ENCODE measurements around the gene ETV6.

Gene ETV6

GRCh38 chr12:11746940-11747716 lies 97.7 kb downstream of the ETV6 start:
- Histone ChIP-seq H3K4me1 (ENCODE audit: control insufficient read depth, insufficient read depth, low read length) (peaks cover 4% of the 10 kb centered on the region), H3K4me3 (ENCODE audit: low read length) (no peak overlapping the region), H3K9me3 (replicated peaks; ENCODE audit: low read length) (no peaks in the 10 kb centered on the region), H3K9ac (ENCODE audit: low read depth, low read length) (no peak overlapping the region), H3K36me3 (ENCODE audit: insufficient read depth, low read length) (no peaks in the 10 kb centered on the region), H3K4me2 (ENCODE audit: low read length) (no peak overlapping the region), H3K27me3 (ENCODE audit: control insufficient read depth, insufficient read depth, low read length) (no peaks in the 10 kb centered on the region)

DNA sequence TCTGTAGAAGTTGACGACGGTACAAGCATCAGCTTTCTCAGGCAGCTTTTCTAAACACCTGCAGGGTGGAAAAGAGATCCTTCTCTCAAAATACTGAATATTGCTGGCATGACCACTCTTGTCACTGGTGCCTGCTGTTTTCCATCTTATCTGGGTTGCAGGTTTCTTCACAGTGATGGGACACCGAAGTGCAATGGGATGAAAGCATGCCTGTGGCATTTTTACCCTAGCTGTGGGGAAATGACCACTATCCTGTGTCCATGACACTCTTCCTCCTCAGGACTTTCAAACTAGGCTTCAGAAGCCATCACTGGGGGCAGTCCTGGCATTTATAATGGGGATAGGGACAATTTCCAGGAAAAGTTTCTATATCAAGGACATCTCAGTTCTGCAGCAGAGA lies 98.5 kb downstream of the ETV6 start:
- H3K27me3 ChIP-seq (ENCODE audit: control insufficient read depth, insufficient read depth, low read length) = no peaks in the 10 kb centered on the region
- peaks cover 4% of the 10 kb centered on the region for H3K4me1 ChIP-seq (ENCODE audit: control insufficient read depth, insufficient read depth, low read length)
- no peak overlapping the region for H3K4me2 ChIP-seq (ENCODE audit: low read length)
- H3K9me3 ChIP-seq (replicated peaks; ENCODE audit: low read length) = no peaks in the 10 kb centered on the region
- no peak overlapping the region for H3K9ac ChIP-seq (ENCODE audit: low read depth, low read length)
- H3K4me3 ChIP-seq (ENCODE audit: low read length) = no peak overlapping the region
- H3K36me3 ChIP-seq (ENCODE audit: insufficient read depth, low read length) = no peaks in the 10 kb centered on the region

DNA sequence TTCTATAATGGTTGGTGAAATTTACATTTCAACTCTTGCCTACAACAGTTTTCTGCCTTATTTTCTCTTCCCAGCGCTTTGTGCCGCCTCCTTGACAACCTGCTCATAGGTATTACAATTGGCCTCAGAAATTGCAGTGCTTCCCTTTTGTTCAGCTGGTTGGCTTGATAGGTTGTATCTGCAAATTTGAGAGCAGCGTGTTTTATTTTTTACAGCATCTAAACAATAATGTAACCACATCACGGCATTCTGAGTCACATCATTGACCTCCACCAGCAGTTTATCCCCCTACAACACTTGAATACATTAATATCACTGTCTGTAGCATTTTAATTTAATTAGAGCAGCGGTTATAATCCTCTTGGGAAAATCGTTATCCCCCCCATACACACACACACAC lies 99.4 kb downstream of the ETV6 start:
- Histone ChIP-seq H3K36me3 (ENCODE audit: insufficient read depth, low read length) (no peaks in the 10 kb centered on the region), H3K4me2 (ENCODE audit: low read length) (no peak overlapping the region), H3K9ac (ENCODE audit: low read depth, low read length) (no peak overlapping the region), H3K4me3 (ENCODE audit: low read length) (no peak overlapping the region), H3K9me3 (replicated peaks; ENCODE audit: low read length) (no peaks in the 10 kb centered on the region), H3K27me3 (ENCODE audit: control insufficient read depth, insufficient read depth, low read length) (no peaks in the 10 kb centered on the region), H3K4me1 (ENCODE audit: control insufficient read depth, insufficient read depth, low read length) (peaks cover 4% of the 10 kb centered on the region)

GRCh38 chr12:11749943-11750690 lies 100.6 kb downstream of the ETV6 start:
- Histone ChIP-seq H3K27me3 (ENCODE audit: control insufficient read depth, insufficient read depth, low read length) (no peaks in the 10 kb centered on the region), H3K4me3 (ENCODE audit: low read length) (no peak overlapping the region), H3K4me1 (ENCODE audit: control insufficient read depth, insufficient read depth, low read length) (peaks cover 4% of the 10 kb centered on the region), H3K4me2 (ENCODE audit: low read length) (no peak overlapping the region), H3K9me3 (replicated peaks; ENCODE audit: low read length) (no peaks in the 10 kb centered on the region), H3K36me3 (ENCODE audit: insufficient read depth, low read length) (no peaks in the 10 kb centered on the region), H3K9ac (ENCODE audit: low read depth, low read length) (no peak overlapping the region)

- Histone ChIP-seq H3K4me3 (ENCODE audit: low read length) (no peak overlapping the region), H3K36me3 (ENCODE audit: insufficient read depth, low read length) (no peaks in the 10 kb centered on the region), H3K27me3 (ENCODE audit: control insufficient read depth, insufficient read depth, low read length) (no peaks in the 10 kb centered on the region), H3K4me1 (ENCODE audit: control insufficient read depth, insufficient read depth, low read length) (peaks cover 14% of the 10 kb centered on the region), H3K9ac (ENCODE audit: low read depth, low read length) (no peak overlapping the region), H3K4me2 (ENCODE audit: low read length) (no peak overlapping the region), H3K9me3 (replicated peaks; ENCODE audit: low read length) (no peaks in the 10 kb centered on the region)
Observed at GRCh38 chr12:11752403-11753149, 103.1 kb downstream of the ETV6 start.

- H3K27me3 ChIP-seq (ENCODE audit: control insufficient read depth, insufficient read depth, low read length) = no peaks in the 10 kb centered on the region
- peaks cover 14% of the 10 kb centered on the region for H3K4me1 ChIP-seq (ENCODE audit: control insufficient read depth, insufficient read depth, low read length)
- no peak overlapping the region for H3K9ac ChIP-seq (ENCODE audit: low read depth, low read length)
- H3K4me3 ChIP-seq (ENCODE audit: low read length) = no peak overlapping the region
- no peak overlapping the region for H3K4me2 ChIP-seq (ENCODE audit: low read length)
- H3K36me3 ChIP-seq (ENCODE audit: insufficient read depth, low read length) = no peaks in the 10 kb centered on the region
- H3K9me3 ChIP-seq (replicated peaks; ENCODE audit: low read length) = no peaks in the 10 kb centered on the region
Observed at GRCh38 chr12:11753150-11753499, 103.7 kb downstream of the ETV6 start.

- no peaks in the 10 kb centered on the region for H3K9me3 ChIP-seq (replicated peaks; ENCODE audit: low read length)
- H3K4me1 ChIP-seq (ENCODE audit: control insufficient read depth, insufficient read depth, low read length) = peaks cover 14% of the 10 kb centered on the region
- no peak overlapping the region for H3K4me3 ChIP-seq (ENCODE audit: low read length)
Observed at GRCh38 chr12:11753826-11754225, 104.4 kb downstream of the ETV6 start.

GRCh38 chr12:11754256-11754655 lies 104.8 kb downstream of the ETV6 start:
- H3K4me3 ChIP-seq (ENCODE audit: low read length) = no peak overlapping the region
- no peak overlapping the region for H3K4me2 ChIP-seq (ENCODE audit: low read length)
- no peaks in the 10 kb centered on the region for H3K27me3 ChIP-seq (ENCODE audit: control insufficient read depth, insufficient read depth, low read length)
- peaks cover 14% of the 10 kb centered on the region for H3K4me1 ChIP-seq (ENCODE audit: control insufficient read depth, insufficient read depth, low read length)
- no peak overlapping the region for H3K9ac ChIP-seq (ENCODE audit: low read depth, low read length)
- H3K36me3 ChIP-seq (ENCODE audit: insufficient read depth, low read length) = no peaks in the 10 kb centered on the region
- H3K9me3 ChIP-seq (replicated peaks; ENCODE audit: low read length) = no peaks in the 10 kb centered on the region

More at GRCh38 chr12:11753826-11754225, 104.4 kb downstream of the ETV6 start:
- Histone ChIP-seq H3K9ac (ENCODE audit: low read depth, low read length) (no peak overlapping the region), H3K27me3 (ENCODE audit: control insufficient read depth, insufficient read depth, low read length) (no peaks in the 10 kb centered on the region), H3K4me2 (ENCODE audit: low read length) (no peak overlapping the region), H3K36me3 (ENCODE audit: insufficient read depth, low read length) (no peaks in the 10 kb centered on the region)

DNA sequence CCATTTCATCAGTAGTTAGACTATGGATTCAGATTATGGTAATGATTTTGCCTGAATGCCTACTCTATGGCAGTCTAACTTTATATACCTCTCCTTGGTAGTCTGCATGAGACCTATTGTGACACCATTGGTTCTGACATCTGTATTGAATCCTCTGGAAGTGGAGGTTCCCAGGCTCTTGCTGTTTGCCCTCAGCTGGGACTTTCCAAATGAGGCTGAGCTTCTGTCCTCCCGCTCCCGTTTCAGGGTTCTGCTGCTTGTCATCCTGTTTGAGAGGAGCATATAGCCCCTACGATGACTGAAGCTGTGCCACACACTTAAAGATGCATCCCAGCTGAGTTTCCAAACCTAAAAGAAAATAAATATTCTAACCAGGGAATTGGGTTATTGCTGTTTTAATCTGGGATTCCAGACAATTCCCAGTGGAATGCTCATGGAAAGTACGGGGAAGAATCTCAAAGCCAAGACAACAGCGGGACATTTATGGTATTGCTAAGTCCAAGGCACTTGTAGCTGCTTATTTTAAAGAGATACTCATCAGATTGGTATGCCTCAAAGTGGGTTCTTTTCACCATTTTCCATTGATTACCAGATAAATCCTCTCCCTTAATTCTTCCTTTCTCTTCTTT lies 105.9 kb downstream of the ETV6 start:
- Histone ChIP-seq H3K27me3 (ENCODE audit: control insufficient read depth, insufficient read depth, low read length) (no peaks in the 10 kb centered on the region), H3K9ac (ENCODE audit: low read depth, low read length) (no peak overlapping the region), H3K4me3 (ENCODE audit: low read length) (no peak overlapping the region), H3K4me1 (ENCODE audit: control insufficient read depth, insufficient read depth, low read length) (peaks cover 14% of the 10 kb centered on the region), H3K36me3 (ENCODE audit: insufficient read depth, low read length) (no peaks in the 10 kb centered on the region), H3K9me3 (replicated peaks; ENCODE audit: low read length) (no peaks in the 10 kb centered on the region), H3K4me2 (ENCODE audit: low read length) (no peak overlapping the region)

DNA sequence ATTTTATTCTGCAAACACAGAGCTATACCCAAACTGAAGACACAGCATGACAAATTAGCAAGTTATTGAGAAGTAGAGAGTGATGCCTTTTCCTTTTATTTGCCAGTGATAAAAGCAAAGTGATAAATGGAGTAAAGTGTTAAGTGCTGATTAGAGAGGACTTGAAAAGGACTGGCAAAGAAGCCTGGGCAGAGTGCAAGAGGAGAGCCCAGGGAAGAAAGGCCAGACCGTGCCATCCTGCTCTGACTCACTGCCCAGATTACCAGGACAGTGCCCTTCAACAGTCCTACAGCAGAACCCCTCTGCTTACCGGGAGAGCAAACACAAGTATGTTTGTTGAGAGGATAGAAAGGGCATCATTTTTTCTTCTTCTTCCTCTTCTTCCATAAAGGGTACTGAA lies 106.5 kb downstream of the ETV6 start:
- H3K27me3 ChIP-seq (ENCODE audit: control insufficient read depth, insufficient read depth, low read length) = no peaks in the 10 kb centered on the region
- no peak overlapping the region for H3K9ac ChIP-seq (ENCODE audit: low read depth, low read length)
- H3K36me3 ChIP-seq (ENCODE audit: insufficient read depth, low read length) = no peaks in the 10 kb centered on the region
- peaks cover 14% of the 10 kb centered on the region for H3K4me1 ChIP-seq (ENCODE audit: control insufficient read depth, insufficient read depth, low read length)
- H3K4me3 ChIP-seq (ENCODE audit: low read length) = no peak overlapping the region
- H3K4me2 ChIP-seq (ENCODE audit: low read length) = no peak overlapping the region
- H3K9me3 ChIP-seq (replicated peaks; ENCODE audit: low read length) = no peaks in the 10 kb centered on the region

DNA sequence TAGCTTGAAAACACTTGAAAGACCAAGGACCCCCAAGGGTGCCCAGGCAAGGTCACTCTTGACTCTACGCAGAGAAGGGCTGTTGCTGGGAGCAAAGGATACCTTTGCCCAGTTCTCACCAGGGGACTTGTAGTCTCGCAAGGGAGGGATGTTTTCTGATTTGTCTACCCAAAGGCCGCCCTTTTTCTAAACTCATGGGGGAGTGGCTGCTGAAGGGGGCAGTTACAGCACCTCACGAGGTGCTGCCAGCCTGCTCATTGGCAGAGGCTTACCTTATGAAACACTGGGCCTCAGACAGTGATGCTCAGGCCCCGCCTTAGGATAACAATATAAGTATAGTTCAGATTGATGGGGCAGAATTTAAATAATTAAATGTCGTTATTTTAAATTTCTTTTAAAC lies 107.0 kb downstream of the ETV6 start:
- Histone ChIP-seq H3K4me2 (ENCODE audit: low read length) (no peak overlapping the region), H3K27me3 (ENCODE audit: control insufficient read depth, insufficient read depth, low read length) (no peaks in the 10 kb centered on the region), H3K9me3 (replicated peaks; ENCODE audit: low read length) (no peaks in the 10 kb centered on the region), H3K9ac (ENCODE audit: low read depth, low read length) (no peak overlapping the region), H3K4me3 (ENCODE audit: low read length) (no peak overlapping the region), H3K36me3 (ENCODE audit: insufficient read depth, low read length) (no peaks in the 10 kb centered on the region), H3K4me1 (ENCODE audit: control insufficient read depth, insufficient read depth, low read length) (peaks cover 14% of the 10 kb centered on the region)

All from skeletal muscle satellite cell (primary cell).